Renal cortical epithelial cell (primary cell): Measurements from ENCODE around the gene PLEKHN1. TPM values are rescaled to one million over a fixed set of nuclear protein-coding genes. Genes with fewer than 3 reads are reported as not detected.
A peak's percentile ranks its signal among the peaks of the same experiment; 100 is the strongest.

ENCODE experiments used
- DNase-seq: peaks from one replicate; pipeline ENCODE4 v3.0.0-alpha.2; 2011; ENCODE audit warnings: low read depth
- total RNA-seq: library from RNA; depleted of rRNA; stranded (reverse); fragments of >200 nt; gene quantifications from 2 replicates; pipeline ENCODE4 v1.2.3, GENCODE V29; 2014

The PLEKHN1 gene
- total RNA-seq, 1 donor from 2014 or later = 2.4 TPM

DNA sequence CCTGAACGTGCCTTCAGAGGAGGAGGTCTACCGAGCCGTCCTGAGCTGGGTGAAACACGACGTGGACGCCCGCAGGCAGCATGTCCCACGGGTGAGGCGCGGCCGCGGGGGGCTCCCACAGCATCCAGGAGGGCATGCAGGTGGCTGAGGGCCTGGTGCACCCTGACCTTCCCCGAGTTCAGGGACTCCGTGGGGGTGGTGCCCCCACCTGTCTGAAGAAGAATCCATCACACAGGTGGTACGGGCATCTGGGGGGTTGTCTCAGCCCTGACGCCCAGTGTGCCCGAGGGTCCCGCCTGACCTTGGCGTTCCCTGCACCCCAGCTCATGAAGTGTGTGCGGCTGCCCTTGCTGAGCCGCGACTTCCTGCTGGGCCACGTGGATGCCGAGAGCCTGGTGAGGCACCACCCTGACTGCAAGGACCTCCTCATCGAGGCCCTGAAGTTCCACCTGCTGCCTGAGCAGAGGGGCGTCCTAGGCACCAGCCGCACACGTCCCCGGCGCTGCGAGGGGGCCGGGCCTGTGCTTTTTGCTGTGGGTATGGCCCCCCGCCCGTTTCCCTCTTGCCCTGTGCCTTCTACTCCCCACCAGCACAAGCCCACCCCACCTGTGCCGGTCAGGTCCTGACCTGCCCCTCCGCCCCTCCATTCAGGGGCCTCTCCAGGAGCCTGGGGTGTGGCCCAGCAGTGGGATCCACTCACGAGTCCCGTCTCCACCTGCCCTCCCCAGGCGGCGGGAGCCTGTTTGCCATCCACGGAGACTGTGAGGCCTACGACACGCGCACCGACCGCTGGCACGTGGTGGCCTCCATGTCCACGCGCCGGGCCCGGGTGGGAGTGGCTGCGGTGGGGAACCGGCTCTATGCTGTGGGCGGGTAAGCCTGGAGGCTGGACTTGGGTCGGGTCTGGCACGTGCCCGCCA is 3.6 kb upstream of the PLEKHN1 start:
- no peak for DNase-seq

DNA sequence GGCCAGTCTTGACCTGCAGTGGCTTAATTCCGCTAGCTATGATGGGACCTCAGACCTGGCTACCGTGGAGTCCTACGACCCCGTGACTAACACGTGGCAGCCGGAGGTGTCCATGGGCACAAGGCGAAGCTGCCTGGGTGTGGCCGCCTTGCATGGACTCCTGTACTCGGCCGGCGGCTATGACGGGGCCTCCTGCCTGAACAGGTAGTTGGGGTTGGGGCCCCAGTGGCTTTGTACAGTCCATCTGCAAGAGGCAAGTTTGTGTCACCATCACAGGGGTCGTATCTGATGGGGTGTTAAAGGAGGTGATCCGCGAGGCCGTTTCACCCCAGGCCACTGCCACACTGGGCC is 3.0 kb upstream of the PLEKHN1 start:
- no peak for DNase-seq

DNA sequence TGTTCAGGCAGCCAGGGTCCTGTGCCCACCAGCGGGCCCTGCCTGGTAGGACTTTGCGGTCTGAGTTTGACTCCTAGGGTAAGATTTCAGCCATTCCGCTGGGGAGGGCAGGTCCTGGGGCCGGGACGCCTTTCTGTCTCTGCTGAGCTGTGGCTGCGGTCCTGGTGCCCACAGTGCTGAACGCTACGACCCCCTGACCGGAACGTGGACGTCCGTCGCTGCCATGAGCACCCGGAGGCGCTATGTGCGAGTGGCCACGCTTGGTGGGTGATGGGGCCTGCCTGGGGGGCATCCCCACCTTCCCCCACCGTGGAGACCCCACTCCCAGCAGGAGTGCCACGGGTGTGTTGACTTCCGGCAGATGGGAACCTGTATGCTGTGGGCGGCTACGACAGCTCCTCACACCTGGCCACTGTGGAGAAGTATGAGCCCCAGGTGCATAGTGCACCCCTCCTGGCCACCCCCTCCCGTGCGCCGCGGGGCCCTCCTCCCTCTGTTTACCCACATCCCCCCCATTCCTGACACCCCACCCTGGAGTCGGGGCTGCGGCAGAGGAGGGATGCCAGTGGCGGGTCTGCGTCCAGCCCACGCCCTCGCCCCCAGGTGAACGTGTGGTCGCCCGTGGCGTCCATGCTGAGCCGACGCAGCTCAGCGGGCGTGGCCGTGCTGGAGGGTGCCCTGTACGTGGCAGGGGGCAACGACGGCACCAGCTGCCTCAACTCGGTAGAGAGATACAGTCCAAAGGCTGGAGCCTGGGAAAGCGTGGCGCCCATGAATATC is 2.3 kb upstream of the PLEKHN1 start:
- DNase-seq = no peak

DNA sequence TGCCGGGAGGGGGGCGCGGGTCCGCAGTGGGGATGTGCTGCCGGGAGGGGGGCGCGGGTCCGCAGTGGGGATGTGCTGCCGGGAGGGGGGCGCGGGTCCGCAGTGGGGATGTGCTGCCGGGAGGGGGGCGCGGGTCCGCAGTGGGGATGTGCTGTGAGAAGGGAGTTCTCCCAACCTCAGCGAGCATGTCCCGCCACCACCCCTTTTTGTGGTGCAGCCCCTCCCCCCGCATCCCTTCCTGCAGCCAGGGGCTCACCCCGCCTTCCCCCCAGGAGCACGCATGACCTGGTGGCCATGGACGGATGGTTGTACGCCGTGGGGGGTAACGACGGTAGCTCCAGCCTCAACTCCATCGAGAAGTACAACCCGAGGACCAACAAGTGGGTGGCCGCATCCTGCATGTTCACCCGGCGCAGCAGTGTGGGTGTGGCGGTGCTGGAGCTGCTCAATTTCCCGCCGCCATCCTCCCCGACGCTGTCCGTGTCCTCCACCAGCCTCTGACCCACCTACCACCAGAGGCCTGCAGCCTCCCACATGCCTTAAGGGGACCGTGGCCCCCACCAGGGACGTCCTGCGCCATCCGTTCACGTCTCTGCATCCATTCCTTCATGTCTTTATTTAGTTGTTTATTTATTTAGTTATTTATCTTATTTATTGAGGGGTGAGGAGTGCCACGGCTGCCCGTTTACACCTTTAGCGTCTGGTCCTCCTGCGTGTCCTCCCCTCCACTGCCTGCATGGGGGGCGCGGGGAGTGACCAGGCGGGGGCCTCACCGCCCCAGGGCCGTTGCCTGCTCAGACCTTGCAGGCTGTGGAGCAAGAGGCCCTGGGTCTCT is 1.4 kb upstream of the PLEKHN1 start:
- no peak for DNase-seq

DNA sequence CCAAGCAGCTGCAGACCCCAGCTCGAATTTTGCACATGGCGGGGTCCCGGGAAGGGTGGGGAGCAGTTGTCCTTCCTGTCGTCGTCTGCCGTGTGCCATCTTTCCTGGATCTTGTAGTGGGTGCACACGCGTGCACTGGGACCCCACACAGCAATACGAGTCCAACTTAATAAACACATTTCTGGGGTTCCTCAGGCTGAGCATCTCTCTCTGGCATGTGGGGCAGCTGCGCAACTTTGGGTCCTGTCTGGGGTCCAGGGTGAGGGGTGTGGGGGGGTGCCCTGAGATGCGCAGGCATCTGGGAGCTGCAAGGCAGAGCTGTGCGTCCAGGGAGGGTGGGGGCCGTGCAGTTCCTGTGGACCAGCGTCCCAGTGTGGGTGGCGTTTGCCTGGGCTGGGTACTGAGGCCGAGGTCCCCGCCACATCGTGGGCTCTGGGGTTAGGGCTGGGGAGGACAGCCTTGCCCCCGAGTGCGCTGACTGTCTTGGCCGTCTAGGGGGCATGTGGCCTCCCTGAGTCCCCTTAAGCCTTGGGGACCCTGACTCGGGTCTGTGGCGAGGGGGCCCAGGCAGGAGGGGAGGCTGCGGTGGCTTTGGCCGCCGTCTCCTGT is 652 bp upstream of the PLEKHN1 start:
- no peak for DNase-seq

DNA sequence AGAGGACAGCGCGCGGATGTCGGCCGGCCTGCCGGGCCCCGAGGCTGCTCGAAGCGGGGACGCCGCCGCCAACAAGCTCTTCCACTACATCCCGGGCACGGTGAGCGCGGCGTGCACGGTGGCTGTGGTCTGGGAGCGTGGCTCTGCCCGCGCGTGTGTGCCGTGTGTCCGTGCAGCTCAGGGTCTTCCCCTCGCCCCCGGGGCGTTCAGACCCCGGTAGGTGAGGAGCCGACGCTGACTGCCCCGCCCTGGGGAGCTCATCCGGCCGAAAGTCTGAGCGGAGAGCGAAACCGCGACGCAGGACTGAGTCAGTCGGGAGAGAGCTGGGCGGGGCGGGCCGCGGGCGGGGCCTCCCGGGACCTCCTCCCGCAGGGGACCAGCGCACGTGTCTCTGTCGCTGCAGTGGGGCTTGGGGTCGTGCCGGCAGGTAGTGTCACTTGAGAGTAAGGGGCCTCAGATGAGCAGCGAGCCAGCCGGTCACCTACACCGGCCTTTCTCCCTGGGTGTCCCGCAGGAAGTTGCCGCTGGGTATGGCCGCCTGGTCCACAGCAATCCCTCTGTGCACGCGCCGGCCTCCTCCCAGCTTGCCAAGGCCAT is 520 bp downstream of the PLEKHN1 start:
- DNase-seq = peak; percentile 26

DNA sequence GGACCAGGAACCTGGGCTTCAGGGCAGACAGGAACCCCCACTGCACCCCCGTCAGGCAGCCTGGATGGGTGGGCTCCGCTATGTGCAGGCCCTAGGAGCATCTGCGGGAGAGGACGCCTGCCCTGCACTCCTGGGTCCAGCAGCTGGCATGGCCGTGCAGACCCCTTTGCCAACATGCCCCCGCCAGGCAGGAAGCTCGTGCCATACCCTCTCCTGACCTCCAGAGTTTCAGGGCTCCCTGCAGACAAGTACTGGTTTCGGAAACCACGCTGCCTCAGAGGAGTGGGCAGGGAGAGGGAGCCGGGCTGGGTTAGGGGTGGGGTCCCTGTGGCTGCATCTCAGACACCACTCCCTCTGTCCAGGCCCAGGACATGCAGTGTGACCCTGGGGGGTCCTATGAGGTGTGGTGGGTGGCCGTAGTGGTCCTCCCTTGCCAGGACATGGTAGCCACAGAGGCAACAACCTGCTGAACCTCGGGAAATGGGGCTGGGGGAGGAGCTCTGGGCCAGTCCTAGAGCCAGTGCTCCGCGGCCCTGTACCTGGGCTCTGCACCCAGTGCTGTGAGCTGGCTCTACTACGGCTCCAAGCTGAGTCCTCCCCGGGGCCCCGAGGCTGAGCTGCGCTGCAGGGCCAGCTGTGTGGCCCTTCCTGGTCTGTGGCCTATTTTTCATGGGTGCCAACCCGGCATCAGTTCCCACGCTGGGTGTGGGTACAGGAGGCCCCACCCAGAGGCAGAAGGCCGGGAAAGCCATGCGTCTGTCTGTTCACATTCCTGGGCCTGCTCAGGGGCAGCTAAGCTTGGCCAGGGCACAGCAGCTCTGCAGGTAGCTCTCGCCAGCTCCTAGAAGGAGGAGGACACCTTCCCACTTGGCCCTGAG is 1.4 kb downstream of the PLEKHN1 start:
- DNase-seq = no peak

DNA sequence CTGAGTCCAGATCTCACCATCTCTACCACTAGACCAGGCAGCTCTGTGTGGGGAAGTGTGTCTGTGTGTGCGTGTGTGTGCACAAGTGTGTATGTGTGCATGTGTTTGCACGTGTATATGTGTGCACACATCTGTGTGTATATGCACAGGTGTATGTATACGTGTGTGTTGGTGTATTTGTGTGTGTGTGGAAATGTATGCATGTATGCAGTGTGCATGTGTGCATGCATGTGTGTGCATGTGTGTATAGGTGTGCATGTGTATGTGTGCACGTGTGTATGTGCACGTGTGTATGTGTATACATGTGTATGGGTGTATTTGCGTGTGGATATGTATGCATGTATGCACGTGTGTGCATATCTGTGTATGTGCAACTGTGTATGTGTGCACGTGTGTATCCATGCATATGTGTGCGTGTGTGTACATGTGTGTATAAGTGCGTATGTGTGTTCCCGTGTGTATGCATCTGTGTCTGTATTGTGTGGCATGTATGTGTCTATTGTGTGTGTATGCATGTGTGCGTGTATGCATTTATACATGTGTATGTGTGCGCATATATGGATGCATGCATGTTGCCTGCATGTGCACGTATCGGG is 3.1 kb downstream of the PLEKHN1 start:
- no peak for DNase-seq

DNA sequence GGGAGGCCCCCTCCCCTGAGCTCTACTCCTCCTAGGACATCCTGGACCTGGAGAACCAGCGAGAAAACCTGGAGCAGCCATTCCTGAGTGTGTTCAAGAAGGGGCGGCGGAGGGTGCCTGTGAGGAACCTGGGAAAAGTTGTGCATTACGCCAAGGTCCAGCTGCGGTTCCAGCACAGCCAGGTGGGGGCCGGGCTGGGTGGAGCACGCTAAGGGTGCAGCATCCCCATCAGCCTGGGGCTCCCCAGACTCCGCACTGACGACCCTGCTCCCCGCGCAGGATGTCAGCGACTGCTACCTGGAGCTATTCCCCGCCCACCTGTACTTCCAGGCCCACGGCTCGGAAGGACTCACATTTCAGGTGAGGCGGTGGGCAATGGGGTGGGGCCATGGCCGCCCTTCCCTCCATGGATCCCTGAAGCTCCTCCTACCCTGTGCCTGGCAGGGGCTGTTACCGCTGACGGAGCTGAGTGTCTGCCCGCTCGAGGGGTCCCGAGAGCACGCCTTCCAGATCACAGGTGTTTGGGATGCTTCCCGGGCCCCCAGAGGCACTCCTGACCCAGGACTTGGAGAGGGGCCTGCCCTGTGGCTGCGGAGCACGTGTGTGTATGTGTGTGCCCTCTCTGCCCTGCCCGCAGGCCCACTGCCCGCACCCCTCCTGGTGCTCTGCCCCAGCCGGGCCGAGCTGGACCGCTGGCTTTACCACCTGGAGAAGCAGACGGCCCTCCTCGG is 4.1 kb downstream of the PLEKHN1 start:
- no peak for DNase-seq

DNA sequence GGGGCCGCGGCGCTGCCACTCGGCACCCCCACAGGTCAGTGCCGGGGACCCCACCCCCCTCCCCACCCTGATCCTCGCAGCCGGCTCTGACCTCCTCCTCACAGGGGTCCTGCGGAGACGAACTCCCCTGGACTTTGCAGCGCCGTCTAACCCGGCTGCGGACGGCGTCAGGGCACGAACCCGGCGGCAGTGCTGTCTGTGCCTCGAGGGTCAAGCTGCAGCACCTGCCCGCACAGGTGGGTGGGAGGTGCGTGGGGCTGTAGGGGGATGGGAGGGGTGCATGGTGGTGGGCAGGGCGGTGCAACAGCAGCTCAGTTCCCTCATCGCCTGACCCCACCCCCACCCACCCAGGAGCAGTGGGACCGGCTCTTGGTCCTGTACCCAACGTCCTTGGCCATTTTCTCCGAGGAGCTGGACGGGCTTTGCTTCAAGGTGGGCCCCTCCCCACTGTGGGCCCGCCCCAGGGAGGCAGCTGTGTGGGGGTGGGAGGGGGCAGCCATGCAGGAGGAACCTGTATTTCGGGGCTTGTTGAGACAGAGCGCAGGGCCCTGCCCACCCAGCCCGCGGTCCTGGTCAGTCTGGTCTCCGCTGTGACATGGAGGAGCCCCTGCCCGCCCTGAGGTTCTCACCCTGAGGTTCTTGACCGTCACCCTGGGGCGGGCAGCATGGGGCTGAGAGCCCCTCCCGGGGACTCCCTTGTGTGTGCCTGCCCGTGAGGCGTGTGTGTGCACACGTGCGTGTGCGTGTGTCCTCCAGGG is 4.9 kb downstream of the PLEKHN1 start:
- no peak for DNase-seq

DNA sequence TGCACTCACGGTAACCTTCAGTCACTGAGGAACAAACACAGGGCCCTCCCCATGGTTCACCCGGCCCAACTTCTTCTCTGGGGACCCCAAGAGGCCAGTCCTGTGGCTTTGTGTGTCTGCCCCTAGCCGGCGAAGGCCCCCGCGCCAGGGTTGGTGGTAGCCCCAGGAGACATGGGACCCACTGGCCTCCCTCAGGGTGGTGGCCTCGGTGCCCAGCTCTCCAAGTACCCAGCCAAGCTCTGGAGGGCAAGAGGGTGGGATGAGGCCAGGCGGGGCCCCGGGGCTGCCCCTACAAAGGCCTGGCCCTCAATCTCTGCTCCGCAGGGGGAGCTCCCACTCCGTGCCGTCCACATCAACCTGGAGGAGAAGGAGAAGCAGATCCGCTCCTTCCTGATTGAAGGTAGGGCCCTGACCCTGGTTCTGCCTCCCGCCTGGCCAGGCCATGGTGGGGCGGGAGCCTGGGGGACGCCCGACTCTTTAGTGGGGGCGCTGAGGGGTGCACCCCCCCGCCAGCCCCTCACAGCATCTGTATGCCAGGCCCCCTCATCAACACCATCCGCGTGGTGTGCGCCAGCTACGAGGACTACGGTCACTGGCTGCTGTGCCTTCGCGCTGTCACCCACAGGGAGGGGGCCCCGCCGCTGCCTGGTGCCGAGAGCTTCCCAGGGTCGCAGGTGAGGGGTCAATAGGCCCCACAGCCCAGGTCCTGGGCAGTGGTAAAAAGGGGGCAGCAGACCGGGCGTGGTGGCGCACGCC is 5.6 kb downstream of the PLEKHN1 start:
- no peak for DNase-seq

DNA sequence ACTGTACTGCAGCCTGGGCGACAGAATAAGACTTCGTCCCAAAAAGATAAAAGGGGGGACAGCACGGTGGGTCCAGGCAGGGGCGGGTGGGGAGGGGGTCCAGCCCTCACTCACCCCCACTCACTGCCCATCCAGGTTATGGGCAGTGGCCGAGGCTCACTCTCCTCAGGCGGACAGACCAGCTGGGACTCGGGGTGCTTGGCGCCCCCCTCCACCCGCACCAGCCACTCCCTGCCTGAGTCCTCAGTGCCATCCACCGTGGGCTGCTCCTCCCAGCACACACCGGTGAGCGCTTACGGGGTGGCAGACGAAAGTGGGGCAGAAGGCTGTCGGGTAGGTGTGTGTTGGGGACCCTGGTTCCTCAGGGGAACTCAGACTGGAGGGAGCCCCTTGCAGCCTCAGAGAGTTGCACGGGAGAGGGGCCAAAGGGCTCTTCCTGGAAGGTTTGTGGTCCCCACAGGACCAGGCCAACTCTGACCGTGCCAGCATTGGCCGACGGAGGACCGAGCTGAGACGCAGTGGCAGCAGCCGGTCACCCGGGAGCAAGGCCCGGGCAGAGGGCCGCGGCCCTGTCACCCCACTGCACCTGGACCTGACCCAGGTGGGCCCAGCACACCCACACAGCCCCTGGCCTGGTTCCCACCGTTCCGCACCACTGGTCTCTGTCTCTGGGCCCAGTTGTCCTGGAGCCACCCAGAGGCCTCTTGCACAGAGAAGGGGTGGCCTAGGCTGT is 6.6 kb downstream of the PLEKHN1 start:
- DNase-seq = no peak

DNA sequence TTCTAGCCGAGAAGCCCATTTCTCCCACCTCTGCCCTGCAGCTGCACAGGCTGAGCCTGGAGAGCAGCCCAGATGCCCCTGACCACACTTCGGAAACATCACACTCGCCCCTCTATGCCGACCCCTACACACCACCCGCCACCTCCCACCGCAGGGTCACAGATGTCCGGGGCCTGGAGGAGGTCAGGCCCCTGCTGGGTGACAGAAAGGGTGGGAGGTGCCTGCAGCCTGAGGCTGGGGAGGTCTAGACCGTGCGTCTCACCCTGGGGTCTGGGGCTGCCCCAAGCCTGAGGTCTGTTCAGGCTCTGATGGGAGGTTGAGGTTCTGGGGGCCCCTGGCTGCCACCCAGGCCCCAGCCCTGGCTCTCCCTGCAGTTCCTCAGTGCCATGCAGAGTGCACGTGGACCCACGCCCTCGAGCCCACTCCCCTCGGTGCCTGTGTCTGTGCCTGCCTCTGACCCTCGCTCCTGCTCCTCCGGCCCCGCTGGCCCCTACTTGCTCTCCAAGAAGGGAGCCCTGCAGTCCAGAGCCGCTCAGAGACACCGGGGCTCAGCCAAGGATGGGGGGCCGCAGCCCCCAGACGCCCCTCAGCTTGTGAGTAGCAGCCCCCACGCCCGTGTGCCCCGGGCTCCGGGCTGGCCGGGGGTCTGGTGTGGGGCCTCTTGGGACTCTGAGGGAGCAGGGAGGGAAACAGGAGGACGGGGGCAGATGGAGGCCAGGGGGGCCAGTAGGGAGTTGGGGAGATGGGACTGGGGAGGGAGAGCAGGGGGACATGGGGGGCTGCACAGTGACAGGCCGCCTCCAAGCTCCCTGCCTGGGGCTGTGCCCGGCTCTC is 7.4 kb downstream of the PLEKHN1 start:
- DNase-seq = no peak

DNA sequence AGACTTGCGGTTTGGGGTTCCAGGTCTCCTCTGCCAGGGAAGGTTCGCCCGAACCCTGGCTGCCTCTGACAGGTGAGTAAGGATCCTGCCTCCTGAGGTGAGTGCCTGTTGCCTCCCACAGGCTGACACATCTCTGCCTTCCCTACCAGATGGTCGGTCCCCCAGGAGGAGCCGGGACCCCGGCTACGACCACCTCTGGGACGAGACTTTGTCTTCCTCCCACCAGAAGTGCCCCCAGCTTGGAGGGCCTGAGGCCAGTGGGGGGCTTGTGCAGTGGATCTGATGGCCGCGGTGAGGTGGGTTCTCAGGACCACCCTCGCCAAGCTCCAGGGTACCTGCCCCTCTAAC is 8.0 kb downstream of the PLEKHN1 start:
- DNase-seq = no peak

DNA sequence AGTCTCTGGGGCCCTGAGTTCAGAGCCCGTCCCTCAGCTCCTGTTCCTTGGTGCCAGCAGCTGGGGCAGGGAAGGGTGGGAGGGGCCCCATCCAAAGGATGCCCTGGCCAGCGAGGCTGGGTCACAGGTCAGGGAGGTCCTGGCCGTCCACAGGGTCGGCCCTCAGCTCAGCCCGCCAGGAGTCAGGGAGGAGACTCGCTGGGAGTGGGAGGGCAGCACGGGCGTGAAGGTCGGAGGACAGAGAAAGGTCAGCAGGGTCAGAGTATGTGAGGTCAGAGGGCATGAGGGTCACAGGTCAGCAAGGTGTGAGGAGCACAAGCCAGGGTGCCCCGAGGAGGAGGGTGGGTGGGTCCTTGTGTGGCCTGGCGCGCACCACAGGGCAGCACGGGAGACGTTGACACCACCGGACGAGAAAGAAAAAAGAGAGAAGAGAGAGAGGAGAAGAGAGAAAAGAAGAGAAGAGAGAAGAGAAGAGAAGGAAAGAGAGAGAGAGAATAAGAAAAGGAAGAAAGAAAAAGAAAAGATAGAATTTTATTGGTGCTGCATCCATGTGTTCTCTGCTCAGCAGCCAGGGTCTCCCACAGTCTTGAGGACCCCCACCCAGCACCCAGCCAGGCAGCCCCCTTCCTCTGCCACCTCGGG is 8.5 kb downstream of the PLEKHN1 start:
- DNase-seq = no peak

DNA sequence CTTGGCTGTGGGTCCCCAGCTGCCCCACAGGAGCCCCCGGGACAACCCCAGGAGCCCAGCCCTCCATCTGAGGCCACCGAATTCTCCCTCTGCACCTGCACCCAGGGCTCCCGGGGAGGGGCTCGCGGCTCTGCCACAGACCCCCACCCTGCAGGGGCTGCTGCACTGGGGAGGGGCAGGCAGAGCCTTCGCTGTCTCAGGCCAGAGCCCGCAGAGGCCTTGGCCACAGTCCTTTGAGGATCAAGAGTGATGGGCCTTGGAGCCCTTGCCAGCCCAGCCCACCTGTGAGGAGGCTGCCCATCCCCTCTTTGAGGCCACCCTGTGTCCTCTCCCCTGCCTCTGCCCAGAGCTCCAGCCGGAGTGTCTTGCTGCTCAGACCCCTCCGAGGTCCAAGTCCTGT is 9.1 kb downstream of the PLEKHN1 start:
- no peak for DNase-seq
